HEK293T (cell line): ENCODE data around the gene C6orf89.

ENCODE experiments used
- CTCF ChIA-PET: fragments of 350-600 bp; formaldehyde crosslinking; extraction: SDS; loops from one replicate; lab custom pipeline; 2021; ENCODE audit warnings: antibody characterized with exemption, inconsistent platforms; lab: Yijun Ruan, JAX
- POLR2A ChIA-PET: fragments of 350-600 bp; formaldehyde crosslinking; extraction: SDS; loops from one replicate; lab custom pipeline; 2020; ENCODE audit warnings: antibody characterized with exemption, inconsistent platforms; lab: Yijun Ruan, JAX
- DNase-seq: peaks from one replicate; pipeline ENCODE4 v3.0.0; 2012; ENCODE audit warnings: mixed read lengths; ENCODE audit errors: extremely low spot score
- ARNT ChIP-seq: fragments of 450-650 bp; IDR thresholded peaks from 2 replicates; pipeline ENCODE4 v1.6.1; 2017; ENCODE audit warnings: mild to moderate bottlenecking
- BHLHE40 ChIP-seq: fragments of 450-650 bp; IDR thresholded peaks from 2 replicates; pipeline ENCODE4 v1.6.1; 2016; ENCODE audit warnings: mild to moderate bottlenecking, moderate library complexity, borderline replicate concordance
- CTBP1 ChIP-seq: fragments of 450-650 bp; IDR thresholded peaks from 2 replicates; pipeline ENCODE4 v1.6.1; 2016; ENCODE audit warnings: borderline replicate concordance
- ELF4 ChIP-seq: fragments of 450-650 bp; IDR thresholded peaks from 2 replicates; pipeline ENCODE4 v1.6.1; 2017; ENCODE audit warnings: antibody characterized with exemption
- FOXA1 ChIP-seq: fragments of 450-650 bp; IDR thresholded peaks from 2 replicates; pipeline ENCODE4 v1.6.1; 2016; ENCODE audit warnings: mild to moderate bottlenecking
- FOXK2 ChIP-seq: fragments of 450-650 bp; IDR thresholded peaks from 2 replicates; pipeline ENCODE4 v1.6.1; 2016; ENCODE audit warnings: mild to moderate bottlenecking
- FOXM1 ChIP-seq: fragments of 450-650 bp; IDR thresholded peaks from 2 replicates; pipeline ENCODE4 v1.6.1; 2017; ENCODE audit warnings: mild to moderate bottlenecking, borderline replicate concordance
- HDGF ChIP-seq: fragments of 450-650 bp; IDR thresholded peaks from 2 replicates; pipeline ENCODE4 v1.6.1; 2017; ENCODE audit warnings: antibody characterized with exemption, borderline replicate concordance
- L3MBTL2 ChIP-seq: fragments of 450-650 bp; conservative IDR thresholded peaks from 2 replicates; pipeline ENCODE4 v1.6.1; 2016; ENCODE audit warnings: mild to moderate bottlenecking
- LEF1 ChIP-seq: fragments of 450-650 bp; IDR thresholded peaks from 2 replicates; pipeline ENCODE4 v1.6.1; 2017; ENCODE audit warnings: mild to moderate bottlenecking, borderline replicate concordance
- NFRKB ChIP-seq: fragments of 450-650 bp; IDR thresholded peaks from 2 replicates; pipeline ENCODE4 v1.6.1; 2016; ENCODE audit warnings: mild to moderate bottlenecking, moderate library complexity
- PKNOX1 ChIP-seq: fragments of 450-650 bp; IDR thresholded peaks from 2 replicates; pipeline ENCODE4 v1.6.1; 2016
- SP1 ChIP-seq: fragments of 450-650 bp; IDR thresholded peaks from 2 replicates; pipeline ENCODE4 v1.6.1; 2017
- SUZ12 ChIP-seq: fragments of 450-650 bp; IDR thresholded peaks from 2 replicates; pipeline ENCODE4 v1.6.1; 2016; ENCODE audit warnings: mild to moderate bottlenecking
- TARDBP ChIP-seq: fragments of 450-650 bp; IDR thresholded peaks from 2 replicates; pipeline ENCODE4 v1.6.1; 2016
- ZNF384 ChIP-seq: fragments of 450-650 bp; IDR thresholded peaks from 2 replicates; pipeline ENCODE4 v1.6.1; 2016

Gene C6orf89

GRCh38 chr6:36920049-36920448 lies 34.3 kb downstream of the C6orf89 start:
- TF ChIP-seq PKNOX1, result no peak
- no peak for TF ChIP-seq ELF4
- no peak for TF ChIP-seq ARNT
- TF ChIP-seq BHLHE40, result no peak
- TF ChIP-seq ZNF384, result no peak
- no peak for TF ChIP-seq NFRKB
- no peak for TF ChIP-seq TARDBP
- TF ChIP-seq LEF1, result no peak
- no peak for TF ChIP-seq SP1
- TF ChIP-seq SUZ12, result no peak
- TF ChIP-seq CTBP1, result no peak
- no peak for TF ChIP-seq FOXM1
- TF ChIP-seq HDGF, result no peak
- DNase-seq, result no peak
- ChIA-PET POLR2A (no interaction called here), CTCF (no interaction called here)

- POLR2A ChIA-PET, result no interaction called here
- DNase-seq, result no peak
- no peak for TF ChIP-seq L3MBTL2
- no peak for TF ChIP-seq FOXK2
- TF ChIP-seq LEF1, result no peak
- TF ChIP-seq FOXM1, result no peak
- no peak for TF ChIP-seq HDGF
- TF ChIP-seq FOXA1, result no peak
- CTCF ChIA-PET, result no interaction called here
Observed at GRCh38 chr6:36920546-36920945, 34.8 kb downstream of the C6orf89 start.

DNA sequence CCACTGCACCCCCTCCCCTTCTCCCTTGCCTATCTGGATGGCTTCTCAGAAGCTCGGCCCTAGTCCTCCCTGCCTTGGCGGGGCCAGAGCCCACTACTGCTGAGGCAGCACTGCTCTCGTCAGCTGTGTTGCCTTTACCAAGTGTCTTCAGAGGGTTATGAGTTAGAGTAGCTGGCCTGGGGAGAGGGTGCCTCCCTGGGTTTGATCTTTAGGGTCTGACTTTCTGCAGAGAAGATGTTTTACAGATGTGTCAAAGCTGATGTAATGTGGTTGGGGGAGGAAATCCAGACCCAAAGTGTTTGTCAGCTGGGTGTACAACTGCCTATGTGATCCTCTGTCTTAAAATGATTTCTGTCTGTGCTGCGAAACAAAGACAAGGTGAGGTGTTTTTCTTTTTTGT lies 38.4 kb downstream of the C6orf89 start:
- no peak for DNase-seq
- ChIA-PET CTCF (no interaction called here), POLR2A (interaction anchor here (0.6 kb wide), 1 partner anchor 1219 kb away, joined by 3 read pairs; no protein-coding TSS in a partner anchor)
- no peak for TF ChIP-seq BHLHE40
- TF ChIP-seq FOXA1, result no peak
- no peak for TF ChIP-seq CTBP1
- no peak for TF ChIP-seq FOXM1
- no peak for TF ChIP-seq L3MBTL2

GRCh38 chr6:36924778-36925374 lies 39.1 kb downstream of the C6orf89 start:
- TF ChIP-seq LEF1 (no peak), SUZ12 (no peak), PKNOX1 (no peak)
- DNase-seq, result no peak
- ChIA-PET POLR2A (no interaction called here), CTCF (interaction anchor here (0.6 kb wide), 1 partner anchor 11 kb away, joined by 3 read pairs; no protein-coding TSS in a partner anchor)

GRCh38 chr6:36925809-36926208 lies 40.1 kb downstream of the C6orf89 start:
- CTCF ChIA-PET, result no interaction called here
- POLR2A ChIA-PET, result no interaction called here
- no peak for DNase-seq
- no peak for TF ChIP-seq L3MBTL2
- no peak for TF ChIP-seq HDGF
- no peak for TF ChIP-seq ZNF384
- TF ChIP-seq BHLHE40, result no peak
- no peak for TF ChIP-seq CTBP1
- no peak for TF ChIP-seq SUZ12
- TF ChIP-seq FOXK2, result no peak
- TF ChIP-seq PKNOX1, result no peak
- no peak for TF ChIP-seq NFRKB
- no peak for TF ChIP-seq TARDBP
- TF ChIP-seq SP1, result no peak
- no peak for TF ChIP-seq LEF1
- TF ChIP-seq FOXM1, result no peak
- TF ChIP-seq ELF4, result no peak
- TF ChIP-seq ARNT, result no peak

DNA sequence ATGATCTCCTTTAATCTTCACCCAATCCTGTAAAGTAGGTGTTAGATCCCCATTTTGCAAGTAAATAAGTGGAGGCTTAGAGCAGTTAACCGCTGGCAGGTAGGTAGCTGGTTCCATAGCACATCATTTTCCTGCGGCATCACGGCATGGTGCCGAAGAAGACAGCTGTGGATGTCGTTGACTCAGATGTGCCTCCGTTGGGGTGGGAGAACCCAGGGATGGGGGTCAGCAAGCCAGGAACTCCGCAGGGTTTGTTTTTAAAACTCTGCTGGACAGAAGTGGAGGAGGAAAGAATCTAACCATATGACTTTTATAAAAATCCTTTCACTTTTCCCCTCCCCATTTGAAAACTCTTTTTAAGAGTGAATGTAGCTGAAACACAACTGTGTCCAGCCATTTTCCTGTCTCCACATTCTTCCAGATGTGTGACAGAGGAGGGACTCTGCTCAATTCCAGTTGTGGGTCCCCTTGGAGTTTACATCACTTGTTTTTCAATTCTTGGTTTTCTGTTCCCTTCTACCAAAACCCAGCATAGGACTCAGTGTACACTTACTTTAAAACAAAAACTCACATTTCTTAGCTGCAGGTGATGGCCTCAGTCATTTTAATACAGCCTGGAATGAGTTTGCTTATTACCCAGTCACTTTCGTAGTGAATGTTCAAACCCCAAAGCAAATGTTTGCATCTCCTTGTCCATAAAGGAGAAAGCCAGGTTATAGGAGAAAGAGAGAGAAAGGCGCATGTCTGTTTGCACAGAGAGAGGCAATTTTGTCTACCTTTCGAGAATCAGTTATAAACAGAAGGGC lies 41.2 kb downstream of the C6orf89 start:
- TF ChIP-seq FOXM1 (no peak), ARNT (no peak), HDGF (no peak), PKNOX1 (no peak), FOXK2 (no peak), L3MBTL2 (no peak), ELF4 (no peak), SUZ12 (no peak), TARDBP (no peak), CTBP1 (no peak), BHLHE40 (no peak)
- ChIA-PET POLR2A (interaction anchor here (0.9 kb wide), 1 partner anchor 59 kb away, joined by 3 read pairs; the partner anchor contains the start of gene MTCH1), CTCF (no interaction called here)
- no peak for DNase-seq
